ENCODE results near the gene ETF1.

The ETF1 gene

GRCh38 chr5:138580777-138581176 is 37.7 kb upstream of the ETF1 start:
- no peak for DNase-seq (ENCODE audit: extremely low read depth, insufficient read length)
- H3K36me3 ChIP-seq (ENCODE audit: control insufficient read depth, insufficient read depth, low read length) = no peaks in the 10 kb centered on the region
- TF ChIP-seq, protein P1, sequence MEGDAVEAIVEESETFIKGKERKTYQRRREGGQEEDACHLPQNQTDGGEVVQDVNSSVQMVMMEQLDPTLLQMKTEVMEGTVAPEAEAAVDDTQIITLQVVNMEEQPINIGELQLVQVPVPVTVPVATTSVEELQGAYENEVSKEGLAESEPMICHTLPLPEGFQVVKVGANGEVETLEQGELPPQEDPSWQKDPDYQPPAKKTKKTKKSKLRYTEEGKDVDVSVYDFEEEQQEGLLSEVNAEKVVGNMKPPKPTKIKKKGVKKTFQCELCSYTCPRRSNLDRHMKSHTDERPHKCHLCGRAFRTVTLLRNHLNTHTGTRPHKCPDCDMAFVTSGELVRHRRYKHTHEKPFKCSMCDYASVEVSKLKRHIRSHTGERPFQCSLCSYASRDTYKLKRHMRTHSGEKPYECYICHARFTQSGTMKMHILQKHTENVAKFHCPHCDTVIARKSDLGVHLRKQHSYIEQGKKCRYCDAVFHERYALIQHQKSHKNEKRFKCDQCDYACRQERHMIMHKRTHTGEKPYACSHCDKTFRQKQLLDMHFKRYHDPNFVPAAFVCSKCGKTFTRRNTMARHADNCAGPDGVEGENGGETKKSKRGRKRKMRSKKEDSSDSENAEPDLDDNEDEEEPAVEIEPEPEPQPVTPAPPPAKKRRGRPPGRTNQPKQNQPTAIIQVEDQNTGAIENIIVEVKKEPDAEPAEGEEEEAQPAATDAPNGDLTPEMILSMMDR (IDR thresholded peaks at IDR 0.05; ENCODE audit: insufficient read depth, low read length, poor library complexity, severe bottlenecking) = no peak

DNA sequence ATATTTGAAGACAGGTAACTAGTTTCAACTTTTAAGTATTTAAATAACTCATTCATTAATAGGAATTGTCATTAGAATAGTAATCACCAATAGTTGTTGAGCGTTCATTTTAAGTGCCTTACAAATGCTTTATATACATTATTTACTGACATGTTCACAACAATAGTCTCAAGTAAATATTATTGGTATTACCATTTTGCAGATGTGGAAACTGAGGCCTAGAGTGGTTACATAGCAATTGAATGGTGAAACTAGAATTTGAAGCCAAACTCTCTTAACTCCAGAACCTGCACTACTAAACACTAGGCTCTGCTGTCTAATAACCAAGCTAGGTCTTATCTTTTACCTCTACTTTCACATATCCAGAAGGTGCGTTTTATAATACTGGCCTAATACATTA is 37.0 kb upstream of the ETF1 start:
- no peak for DNase-seq (ENCODE audit: extremely low read depth, insufficient read length)
- H3K4me3 ChIP-seq (replicated peaks; ENCODE audit: low read depth, low read length) = no peak overlapping the region
- H3K36me3 ChIP-seq (ENCODE audit: control insufficient read depth, insufficient read depth, low read length) = no peaks in the 10 kb centered on the region
- TF ChIP-seq, protein P1 (IDR thresholded peaks at IDR 0.05; ENCODE audit: insufficient read depth, low read length, poor library complexity, severe bottlenecking) = no peak
- H3K27me3 ChIP-seq (replicated peaks; ENCODE audit: control insufficient read depth, insufficient read depth, low read length) = no peaks in the 10 kb centered on the region

More at GRCh38 chr5:138580777-138581176, 37.7 kb upstream of the ETF1 start:
- H3K4me3 ChIP-seq (replicated peaks; ENCODE audit: low read depth, low read length) = no peak overlapping the region
- H3K27me3 ChIP-seq (replicated peaks; ENCODE audit: control insufficient read depth, insufficient read depth, low read length) = no peaks in the 10 kb centered on the region

DNA sequence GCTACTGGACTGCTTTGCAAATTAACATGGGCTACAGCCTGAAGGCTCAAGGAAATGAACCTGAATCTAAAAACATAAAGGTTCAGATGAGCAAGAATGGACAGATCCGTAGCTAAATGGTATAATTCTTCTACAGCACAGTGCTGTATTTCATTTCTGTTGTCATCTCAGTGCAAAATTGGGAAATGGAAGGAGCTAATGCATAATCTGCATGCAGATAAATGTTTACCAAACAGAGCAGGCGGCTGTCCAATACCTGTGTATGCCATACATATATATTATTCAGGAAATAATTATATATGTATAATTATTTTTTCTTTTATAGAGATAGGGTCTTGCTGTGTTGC is 36.5 kb upstream of the ETF1 start:
- TF ChIP-seq, protein P1 (IDR thresholded peaks at IDR 0.05; ENCODE audit: insufficient read depth, low read length, poor library complexity, severe bottlenecking) = no peak
- no peak for DNase-seq (ENCODE audit: extremely low read depth, insufficient read length)

DNA sequence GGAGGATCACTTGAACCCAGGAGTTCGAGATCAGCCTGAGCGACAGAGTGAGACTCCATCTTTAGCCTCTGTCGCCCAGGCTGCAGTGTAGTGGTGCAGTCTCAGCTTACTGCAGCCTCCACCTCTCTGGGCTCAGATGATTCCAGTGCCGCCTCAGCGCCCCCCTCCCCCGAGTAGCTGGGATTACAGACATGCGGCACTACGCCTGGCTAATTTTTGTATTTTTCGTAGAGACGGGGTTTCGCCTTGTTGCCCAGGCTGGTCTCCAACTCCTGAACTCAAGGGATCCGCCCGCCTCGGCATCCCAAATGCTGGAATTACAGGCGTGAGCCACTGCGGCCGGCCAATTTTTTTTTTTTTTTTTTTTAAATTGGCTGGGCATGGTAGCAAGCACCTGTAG is 34.4 kb upstream of the ETF1 start:
- TF ChIP-seq, protein P1 (IDR thresholded peaks at IDR 0.05; ENCODE audit: insufficient read depth, low read length, poor library complexity, severe bottlenecking) = no peak
- peaks cover 4% of the 10 kb centered on the region for H3K36me3 ChIP-seq (ENCODE audit: control insufficient read depth, insufficient read depth, low read length)
- H3K27me3 ChIP-seq (replicated peaks; ENCODE audit: control insufficient read depth, insufficient read depth, low read length) = no peaks in the 10 kb centered on the region
- no peak for DNase-seq (ENCODE audit: extremely low read depth, insufficient read length)
- H3K4me3 ChIP-seq (replicated peaks; ENCODE audit: low read depth, low read length) = no peak overlapping the region

More for the DNA sequence above, 36.5 kb upstream of the ETF1 start:
- Histone ChIP-seq H3K27me3 (replicated peaks; ENCODE audit: control insufficient read depth, insufficient read depth, low read length) (no peaks in the 10 kb centered on the region), H3K4me3 (replicated peaks; ENCODE audit: low read depth, low read length) (no peak overlapping the region), H3K36me3 (ENCODE audit: control insufficient read depth, insufficient read depth, low read length) (no peaks in the 10 kb centered on the region)

DNA sequence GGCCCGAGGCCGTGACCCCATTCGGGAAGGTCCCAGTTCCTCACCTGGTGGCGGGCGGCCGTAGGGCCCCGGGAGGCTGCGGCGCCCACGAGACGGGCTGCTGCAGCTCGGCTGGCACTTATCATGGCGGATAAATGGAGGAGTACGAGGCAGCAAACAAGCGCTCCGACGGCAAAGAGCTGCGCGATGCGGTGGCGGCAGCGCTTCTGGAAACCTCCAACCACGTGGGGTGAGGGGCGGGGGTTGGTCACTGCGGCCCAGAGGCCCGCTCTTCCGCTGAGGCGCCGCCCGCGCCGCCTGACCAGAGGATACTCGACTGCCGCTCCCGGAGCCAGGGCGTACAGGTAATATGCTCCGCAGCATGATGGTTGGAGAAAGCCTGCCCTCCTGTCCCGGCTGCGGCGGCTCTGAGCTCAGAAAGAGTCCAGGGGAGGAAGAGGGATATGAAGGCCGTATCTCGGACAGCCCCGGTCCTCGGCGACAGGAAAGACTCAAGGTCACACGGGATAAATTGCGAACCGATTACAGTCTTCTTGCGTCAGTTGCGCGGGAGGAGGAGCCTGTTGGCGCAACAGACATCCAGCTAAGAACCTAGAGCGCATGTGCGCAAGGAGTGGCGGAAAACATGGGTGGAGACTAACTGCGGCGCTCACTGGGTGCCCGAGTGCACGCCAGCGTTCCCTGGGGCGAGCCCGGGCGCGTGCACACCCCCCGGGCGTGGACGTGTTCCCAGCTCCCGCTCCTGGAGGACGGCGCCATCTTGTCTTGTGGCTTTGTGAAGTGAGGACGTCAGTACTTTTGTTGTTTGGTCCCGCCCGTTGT is 32.4 kb upstream of the ETF1 start, which contains the start of gene HSPA9:
TSS of gene HSPA9 (minus strand) at position 208 of the 822 bp plus-strand sequence. CDS start at position 125, 83 bp downstream.
- Histone ChIP-seq H3K4me3 (replicated peaks; ENCODE audit: low read depth, low read length) (peak within 1 kb of the TSS; percentile 99), H3K36me3 (ENCODE audit: control insufficient read depth, insufficient read depth, low read length) (peaks cover 10% of the 10 kb centered on the region), H3K27me3 (replicated peaks; ENCODE audit: control insufficient read depth, insufficient read depth, low read length) (no peaks in the 10 kb centered on the region)
- TF ChIP-seq, protein P1 (IDR thresholded peaks at IDR 0.05; ENCODE audit: insufficient read depth, low read length, poor library complexity, severe bottlenecking) = no peak
- DNase-seq (ENCODE audit: extremely low read depth, insufficient read length) = peak; percentile 96
